Fibroblast of lung (primary cell): Measurements from ENCODE around the gene TGM2. TPM values are rescaled to one million over a fixed set of nuclear protein-coding genes. Genes with fewer than 3 reads are reported as not detected.

Experiments
- DNase-seq, 2 donors: peaks; one replicate each; pipeline versions ENCODE4 v3.0.0 to v3.0.0-alpha.2; 2010; ENCODE audit warnings: low read depth in 2 of 2
- H2AFZ ChIP-seq: 2 replicates; pipeline ENCODE4 v1.5.1; 2012; ENCODE audit warnings: low read length, control low read depth, inconsistent platforms
- H3K27ac ChIP-seq: 2 replicates; pipeline ENCODE4 v1.5.1; 2011; ENCODE audit warnings: low read length, control low read depth; ENCODE audit not compliant: insufficient read depth
- H3K27me3 ChIP-seq: 2 replicates; pipeline ENCODE4 v1.5.1; 2011; ENCODE audit warnings: mild to moderate bottlenecking, low read length; ENCODE audit not compliant: control insufficient read depth, insufficient read depth
- H3K36me3 ChIP-seq: 2 replicates; pipeline ENCODE4 v1.5.1; 2011; ENCODE audit warnings: low read length; ENCODE audit not compliant: control insufficient read depth, insufficient read depth
- H3K4me1 ChIP-seq: 2 replicates; pipeline ENCODE4 v1.5.1; 2011; ENCODE audit warnings: low read length; ENCODE audit not compliant: control insufficient read depth, insufficient read depth; ENCODE audit errors: extremely low read depth
- H3K4me2 ChIP-seq: 2 replicates; pipeline ENCODE4 v1.5.1; 2011; ENCODE audit warnings: low read length, control low read depth; ENCODE audit not compliant: insufficient read depth; ENCODE audit errors: extremely low read depth
- H3K4me3 ChIP-seq, 4 experiments: fragments of 200-600 bp in 1 of 4; sonication (generic) in 1 of 4; replicated peaks in 1 of 4; 2 replicates each; pipeline ENCODE4 v1.5.1; 2011 to 2016; ENCODE audit warnings: low read length in 4 of 4, low read depth in 3 of 4, mild to moderate bottlenecking in 3 of 4, control low read depth in 2 of 4, inconsistent platforms in 1 of 4, mixed read lengths in 1 of 4; ENCODE audit not compliant: insufficient read depth in 1 of 4; ENCODE audit errors: control extremely low read depth in 1 of 4
- H3K79me2 ChIP-seq: 2 replicates; pipeline ENCODE4 v1.5.1; 2012; ENCODE audit warnings: mild to moderate bottlenecking, low read length, inconsistent platforms; ENCODE audit not compliant: control insufficient read depth, insufficient read depth
- H3K9ac ChIP-seq: 2 replicates; pipeline ENCODE4 v1.5.1; 2011; ENCODE audit warnings: mild to moderate bottlenecking, low read length, control low read depth; ENCODE audit not compliant: insufficient read depth
- H3K9me3 ChIP-seq: 2 replicates; pipeline ENCODE4 v1.5.1; 2012; ENCODE audit warnings: low read depth, low read length; ENCODE audit not compliant: control insufficient read depth, insufficient read depth
- H4K20me1 ChIP-seq: 2 replicates; pipeline ENCODE4 v1.5.1; 2011; ENCODE audit warnings: low read length; ENCODE audit not compliant: control insufficient read depth, insufficient read depth; ENCODE audit errors: extremely low read depth
- CTCF ChIP-seq, 2 donors: IDR thresholded peaks in 1 of 2; conservative IDR thresholded peaks in 1 of 2; 1 replicate in 1 of 2; 2 replicates in 1 of 2; pipeline ENCODE4 v1.5.1; 2011 to 2012; ENCODE audit warnings: low read length in 2 of 2, control low read depth in 1 of 2, inconsistent platforms in 1 of 2, low read depth in 1 of 2, mild to moderate bottlenecking in 1 of 2
- EZH2 ChIP-seq: IDR thresholded peaks from 2 replicates; pipeline ENCODE4 v1.5.1; 2012; ENCODE audit warnings: low read length, control low read depth, mild to moderate bottlenecking; ENCODE audit errors: missing control alignments
- polyA plus RNA-seq, 2 donors: library from polyadenylated mRNA; depleted of rRNA in 1 of 2; stranded (reverse) in 1 of 2; unstranded in 1 of 2; fragments of >200 nt; gene quantifications; 2 replicates each; pipeline ENCODE4 v1.2.1, GENCODE V29; 2011 to 2012; ENCODE audit warnings: missing spikeins in 1 of 2
- total RNA-seq: library from RNA; depleted of rRNA; stranded (reverse); fragments of >200 nt; gene quantifications from 2 replicates; pipeline ENCODE4 v1.2.1, GENCODE V29; 2014

TGM2 gene
- total and polyA plus RNA-seq, 2 donors (not counting 1 experiment from before 2014, with no cell fraction given) = 103 to 238 TPM

DNA sequence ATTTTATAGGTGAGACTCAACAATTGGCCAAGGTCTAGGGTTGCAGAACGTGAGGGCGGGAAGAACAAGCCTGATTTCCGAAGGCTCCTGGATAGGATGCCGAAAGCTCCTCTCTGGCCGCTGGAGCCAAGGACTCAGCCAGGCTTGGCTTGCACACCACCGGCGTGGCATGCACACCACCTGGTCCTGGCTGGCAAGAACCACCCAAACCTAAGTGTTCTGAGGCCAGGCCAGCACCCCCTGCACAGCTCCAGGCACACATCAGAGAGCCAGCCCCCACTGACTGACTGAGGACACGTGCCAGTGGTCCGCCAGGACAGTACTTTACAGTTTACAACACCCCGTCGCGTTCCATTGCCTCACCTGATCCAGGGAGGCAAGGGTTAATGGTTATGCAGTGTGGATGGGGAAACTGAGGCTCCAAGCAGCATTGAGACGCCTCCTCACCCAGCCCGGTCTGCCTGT, 414 bp downstream of the TGM2 start:
- peak overlapping the region; percentile 94 for H3K4me2 ChIP-seq
- H3K36me3 ChIP-seq = peaks cover 4% of the 10 kb centered on the region
- no peaks in the 10 kb centered on the region for H4K20me1 ChIP-seq
- H3K4me3 ChIP-seq = peak overlapping the region; percentile 53 to 69 (median 67)
- peak overlapping the region; percentile 40 for H3K9ac ChIP-seq
- H2AFZ ChIP-seq = peak overlapping the region; percentile 22
- no peaks in the 10 kb centered on the region for H3K27me3 ChIP-seq
- H3K27ac ChIP-seq = peak overlapping the region; percentile 48
- TF ChIP-seq CTCF (conservative IDR thresholded peaks at IDR 0.05 in 1 of 2, IDR thresholded peaks at IDR 0.05 in 1 of 2; ENCODE audit: low read depth in 1 of 2, low read length in 2 of 2) = no peak
- TF ChIP-seq EZH2 = no peak
- H3K9me3 ChIP-seq = no peaks in the 10 kb centered on the region
- peaks cover 40% of the 10 kb centered on the region for H3K4me1 ChIP-seq
- DNase-seq = no peak
- peaks cover 7% of the 10 kb centered on the region for H3K79me2 ChIP-seq

DNA sequence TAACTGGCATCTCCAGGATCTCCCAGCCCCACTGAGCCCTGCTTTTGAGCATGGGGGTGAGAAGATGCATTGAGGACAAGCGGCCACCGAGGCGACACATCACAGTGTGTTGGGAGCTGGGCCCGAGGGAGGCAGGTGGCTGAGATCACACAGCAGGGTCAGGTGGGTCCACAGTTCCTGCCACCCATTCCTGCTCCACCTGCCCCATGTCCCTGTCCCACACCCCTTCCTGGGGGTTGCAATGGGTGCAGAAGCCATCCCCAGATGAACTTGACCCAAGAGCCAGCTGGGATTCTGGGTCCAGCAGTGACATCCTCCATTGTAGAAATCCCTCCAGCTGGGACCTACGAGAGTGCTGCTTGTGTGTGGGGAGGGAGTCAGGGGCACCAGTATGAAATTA, 1.0 kb downstream of the TGM2 start:
- Histone ChIP-seq H2AFZ (no peak overlapping the region), H3K4me2 (peak overlapping the region; percentile 94), H3K27me3 (no peaks in the 10 kb centered on the region), H3K4me3 (peak overlapping the region in 3 of 4 experiments; percentile 66 to 69 (median 68)), H3K27ac (no peak overlapping the region), H3K4me1 (peaks cover 39% of the 10 kb centered on the region), H3K9me3 (no peaks in the 10 kb centered on the region), H3K9ac (no peak overlapping the region), H4K20me1 (no peaks in the 10 kb centered on the region), H3K79me2 (peaks cover 7% of the 10 kb centered on the region), H3K36me3 (peaks cover 4% of the 10 kb centered on the region)
- DNase-seq = no peak
- TF ChIP-seq EZH2 = no peak
- no peak for TF ChIP-seq CTCF (conservative IDR thresholded peaks at IDR 0.05 in 1 of 2, IDR thresholded peaks at IDR 0.05 in 1 of 2; ENCODE audit: low read depth in 1 of 2, low read length in 2 of 2)

DNA sequence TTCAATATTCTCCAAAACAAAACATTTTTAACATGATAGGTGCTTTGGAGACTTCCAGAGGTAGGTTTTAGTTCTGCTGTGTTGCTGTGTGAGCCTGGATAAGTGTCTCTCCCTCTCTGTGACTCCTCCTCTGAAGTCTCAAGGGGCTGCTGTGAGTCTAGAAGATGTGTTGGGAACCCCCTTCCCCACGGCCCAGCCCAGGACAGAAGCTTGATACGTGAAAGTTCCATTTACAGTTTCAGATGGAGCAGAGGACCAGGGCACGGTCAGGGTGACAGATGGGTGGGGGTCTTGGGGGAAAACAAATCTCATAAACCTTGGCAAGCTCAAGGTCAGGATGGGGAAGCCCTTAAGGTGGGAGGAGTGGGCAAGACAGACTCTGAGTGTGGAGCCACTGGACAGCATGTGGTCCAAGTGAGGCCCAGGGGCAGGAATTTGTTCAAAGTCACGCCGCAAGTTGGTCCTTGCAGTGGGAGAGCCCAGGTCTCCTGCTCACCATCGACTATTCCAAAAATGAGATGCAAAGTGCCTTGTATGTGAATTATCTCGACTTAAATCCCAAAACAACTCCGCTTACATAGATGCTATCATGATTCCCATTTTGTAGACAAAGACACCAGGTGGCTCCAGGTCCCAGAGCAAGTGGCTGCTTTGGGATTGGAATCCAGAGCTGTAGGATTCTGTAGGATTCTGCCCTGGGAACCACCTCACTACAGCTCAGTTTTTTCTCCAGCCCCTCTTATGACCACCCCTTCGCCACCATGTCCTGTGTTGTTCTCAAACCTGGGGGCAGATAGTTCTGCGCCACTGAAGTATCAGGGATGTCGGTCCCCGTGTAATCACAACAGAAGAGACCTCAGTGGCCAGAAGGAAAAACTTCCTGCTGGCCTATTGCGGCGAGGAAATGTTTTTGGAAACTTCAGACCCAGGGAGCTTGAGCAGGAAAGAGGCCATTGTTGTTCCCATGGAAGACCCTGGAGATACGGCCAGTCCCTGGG, 1.9 kb downstream of the TGM2 start:
- DNase-seq = no peak
- H4K20me1 ChIP-seq = no peaks in the 10 kb centered on the region
- H2AFZ ChIP-seq = no peak overlapping the region
- H3K4me3 ChIP-seq = peak overlapping the region in 3 of 4 experiments; percentile 66 to 69 (median 68)
- no peaks in the 10 kb centered on the region for H3K9me3 ChIP-seq
- H3K4me2 ChIP-seq = peak overlapping the region; percentile 94
- TF ChIP-seq CTCF (conservative IDR thresholded peaks at IDR 0.05 in 1 of 2, IDR thresholded peaks at IDR 0.05 in 1 of 2; ENCODE audit: low read depth in 1 of 2, low read length in 2 of 2) = no peak
- TF ChIP-seq EZH2 = no peak
- H3K27me3 ChIP-seq = no peaks in the 10 kb centered on the region
- no peak overlapping the region for H3K27ac ChIP-seq
- no peak overlapping the region for H3K9ac ChIP-seq
- H3K36me3 ChIP-seq = peaks cover 4% of the 10 kb centered on the region
- H3K79me2 ChIP-seq = peaks cover 7% of the 10 kb centered on the region
- peaks cover 31% of the 10 kb centered on the region for H3K4me1 ChIP-seq
